MM.1S (cell line): Measurements from ENCODE around the gene PMM2.

ENCODE experiments used
- DNase-seq: peaks from one replicate; pipeline ENCODE4 v3.0.0-alpha.2; 2015
- H2AFZ ChIP-seq: fragments of 300-600 bp; sonication (generic); 2 replicates; pipeline ENCODE4 v1.6.0; 2016; ENCODE audit warnings: antibody characterized with exemption, low read length
- H3F3A ChIP-seq: fragments of 300-600 bp; sonication (generic); 2 replicates; pipeline ENCODE4 v1.6.1; 2016; ENCODE audit warnings: mild to moderate bottlenecking, antibody characterized with exemption, low read length, moderate library complexity, mixed read lengths; ENCODE audit not compliant: insufficient read depth
- H3K27ac ChIP-seq: fragments of 300-600 bp; sonication (generic); 2 replicates; pipeline ENCODE4 v1.5.1; 2016; ENCODE audit warnings: mild to moderate bottlenecking, low read length
- H3K27me3 ChIP-seq: fragments of 300-600 bp; sonication (generic); replicated peaks from 2 replicates; pipeline ENCODE4 v1.6.0; 2016; ENCODE audit warnings: low read length; ENCODE audit not compliant: insufficient read depth
- H3K36me3 ChIP-seq: fragments of 300-600 bp; sonication (generic); replicated peaks from 2 replicates; pipeline ENCODE4 v1.6.1; 2016; ENCODE audit warnings: mild to moderate bottlenecking, low read length, mixed read lengths; ENCODE audit not compliant: insufficient read depth
- H3K4me1 ChIP-seq: fragments of 300-600 bp; sonication (generic); 2 replicates; pipeline ENCODE4 v1.6.1; 2016; ENCODE audit warnings: low read length, mixed read lengths
- H3K4me2 ChIP-seq: fragments of 300-600 bp; sonication (generic); 2 replicates; pipeline ENCODE4 v1.6.0; 2016; ENCODE audit warnings: low read depth, low read length
- H3K4me3 ChIP-seq: fragments of 300-600 bp; sonication (generic); 2 replicates; pipeline ENCODE4 v1.5.1; 2016; ENCODE audit warnings: low read length, mixed read lengths
- H3K79me2 ChIP-seq: fragments of 300-600 bp; sonication (generic); 2 replicates; pipeline ENCODE4 v1.6.1; 2016; ENCODE audit warnings: mixed run types, low read length, mixed read lengths
- H3K9ac ChIP-seq: fragments of 300-600 bp; sonication (generic); 2 replicates; pipeline ENCODE4 v1.6.1; 2016; ENCODE audit warnings: low read length, mixed read lengths
- H3K9me2 ChIP-seq: fragments of 300-600 bp; sonication (generic); replicated peaks from 2 replicates; pipeline ENCODE4 v1.6.1; 2016; ENCODE audit warnings: mild to moderate bottlenecking, low read length, mixed read lengths; ENCODE audit not compliant: insufficient read depth
- H3K9me3 ChIP-seq: fragments of 300-600 bp; sonication (generic); replicated peaks from 2 replicates; pipeline ENCODE4 v1.6.1; 2016; ENCODE audit warnings: mild to moderate bottlenecking, low read length, mixed read lengths; ENCODE audit not compliant: insufficient read depth
- H4K20me1 ChIP-seq: fragments of 300-600 bp; sonication (generic); 2 replicates; pipeline ENCODE4 v1.6.1; 2016; ENCODE audit warnings: mild to moderate bottlenecking, low read length, moderate library complexity, mixed read lengths; ENCODE audit not compliant: insufficient read depth
- EZH2 ChIP-seq: fragments of 300-600 bp; sonication (generic); optimal IDR thresholded peaks from 2 replicates; pipeline ENCODE3; 2017; ENCODE audit warnings: low read depth, mild to moderate bottlenecking, antibody characterized with exemption, low read length, mixed read lengths
- EZH2phosphoT487 ChIP-seq: fragments of 300-600 bp; sonication (generic); IDR thresholded peaks from 2 replicates; pipeline ENCODE4 v1.6.1; 2018; ENCODE audit warnings: antibody characterized with exemption, low read length
- TF ChIP-seq, protein P1 (sequence below): fragments of 300-600 bp; sonication (generic); IDR thresholded peaks from 2 replicates; pipeline ENCODE4 v1.5.1; 2016; ENCODE audit warnings: antibody characterized with exemption, low read length, mixed read lengths

PMM2 gene

DNA sequence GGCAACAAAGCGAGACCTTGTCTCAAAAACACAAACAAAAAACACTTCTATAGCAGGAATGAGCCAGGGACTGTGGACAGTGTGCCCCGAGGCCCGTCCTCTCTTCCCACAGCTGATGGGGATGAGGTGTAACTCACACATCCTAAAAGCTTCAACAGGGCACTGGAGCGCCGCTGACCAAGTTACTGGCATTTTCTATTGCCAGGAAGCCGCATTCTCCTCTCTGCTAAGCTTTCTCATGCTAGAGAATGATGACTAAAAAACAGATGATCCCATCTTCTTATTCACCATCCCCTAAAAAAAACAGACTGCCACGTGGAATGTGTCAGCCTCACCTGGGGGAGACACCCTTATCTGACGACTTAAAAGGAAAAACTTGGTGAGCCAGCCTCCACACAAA lies 54.9 kb downstream of the PMM2 start:
- Histone ChIP-seq H4K20me1 (no peaks in the 10 kb centered on the region), H2AFZ (no peak overlapping the region), H3K9me3 (no peaks in the 10 kb centered on the region), H3K79me2 (peaks cover 18% of the 10 kb centered on the region), H3K27me3 (no peaks in the 10 kb centered on the region), H3K36me3 (no peaks in the 10 kb centered on the region; the same call in 1 of the 2 replicates), H3K4me3 (no peak overlapping the region), H3K27ac (no peak overlapping the region), H3F3A (peaks cover 9% of the 10 kb centered on the region), H3K9ac (no peak overlapping the region), H3K4me2 (no peak overlapping the region), H3K9me2 (no peaks in the 10 kb centered on the region), H3K4me1 (no peaks in the 10 kb centered on the region)
- no peak for TF ChIP-seq EZH2
- TF ChIP-seq, protein P1, sequence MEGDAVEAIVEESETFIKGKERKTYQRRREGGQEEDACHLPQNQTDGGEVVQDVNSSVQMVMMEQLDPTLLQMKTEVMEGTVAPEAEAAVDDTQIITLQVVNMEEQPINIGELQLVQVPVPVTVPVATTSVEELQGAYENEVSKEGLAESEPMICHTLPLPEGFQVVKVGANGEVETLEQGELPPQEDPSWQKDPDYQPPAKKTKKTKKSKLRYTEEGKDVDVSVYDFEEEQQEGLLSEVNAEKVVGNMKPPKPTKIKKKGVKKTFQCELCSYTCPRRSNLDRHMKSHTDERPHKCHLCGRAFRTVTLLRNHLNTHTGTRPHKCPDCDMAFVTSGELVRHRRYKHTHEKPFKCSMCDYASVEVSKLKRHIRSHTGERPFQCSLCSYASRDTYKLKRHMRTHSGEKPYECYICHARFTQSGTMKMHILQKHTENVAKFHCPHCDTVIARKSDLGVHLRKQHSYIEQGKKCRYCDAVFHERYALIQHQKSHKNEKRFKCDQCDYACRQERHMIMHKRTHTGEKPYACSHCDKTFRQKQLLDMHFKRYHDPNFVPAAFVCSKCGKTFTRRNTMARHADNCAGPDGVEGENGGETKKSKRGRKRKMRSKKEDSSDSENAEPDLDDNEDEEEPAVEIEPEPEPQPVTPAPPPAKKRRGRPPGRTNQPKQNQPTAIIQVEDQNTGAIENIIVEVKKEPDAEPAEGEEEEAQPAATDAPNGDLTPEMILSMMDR: no peak
- DNase-seq: no peak

DNA sequence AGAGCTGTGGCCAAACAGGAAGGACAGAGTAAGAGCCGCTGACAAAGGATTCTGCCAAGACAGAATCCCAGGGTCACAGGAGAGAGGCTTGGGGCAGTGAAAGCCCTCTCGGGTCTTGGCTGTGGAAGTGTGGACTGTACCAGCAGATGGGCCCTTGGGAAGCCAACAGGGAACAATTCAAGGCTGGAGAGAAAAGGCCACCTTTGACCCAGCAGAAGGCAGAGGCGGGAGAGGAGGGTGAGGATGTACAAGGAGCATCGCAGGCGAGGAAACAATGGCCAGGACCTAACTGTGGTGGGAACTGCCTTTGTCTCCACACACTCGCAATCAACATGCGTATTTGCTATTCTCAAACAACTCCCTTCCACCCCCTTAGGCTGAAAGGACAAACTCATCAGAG lies 55.5 kb downstream of the PMM2 start:
- Histone ChIP-seq H3K79me2 (peaks cover 17% of the 10 kb centered on the region), H3K36me3 (no peaks in the 10 kb centered on the region; the same call in 1 of the 2 replicates), H3K4me2 (no peak overlapping the region), H4K20me1 (no peaks in the 10 kb centered on the region), H3K4me1 (no peaks in the 10 kb centered on the region), H3K4me3 (no peak overlapping the region), H3K9me2 (no peaks in the 10 kb centered on the region), H3K9ac (no peak overlapping the region), H3K9me3 (no peaks in the 10 kb centered on the region), H3K27ac (no peak overlapping the region), H3F3A (peaks cover 9% of the 10 kb centered on the region), H3K27me3 (no peaks in the 10 kb centered on the region), H2AFZ (no peak overlapping the region)
- TF ChIP-seq EZH2 (no peak), EZH2phosphoT487 (no peak)
- TF ChIP-seq, protein P1: no peak
- DNase-seq: no peak

GRCh38 chr16:8853611-8854010 lies 56.0 kb downstream of the PMM2 start:
- H3K79me2 ChIP-seq: peaks cover 17% of the 10 kb centered on the region
- H3F3A ChIP-seq: peaks cover 9% of the 10 kb centered on the region
- DNase-seq: no peak
- no peak overlapping the region for H3K27ac ChIP-seq
- H3K4me1 ChIP-seq: no peaks in the 10 kb centered on the region
- no peak overlapping the region for H3K4me3 ChIP-seq
- TF ChIP-seq EZH2 (no peak), EZH2phosphoT487 (no peak)
- TF ChIP-seq, protein P1: no peak
- H2AFZ ChIP-seq: no peak overlapping the region
- no peaks in the 10 kb centered on the region for H4K20me1 ChIP-seq
- no peaks in the 10 kb centered on the region for H3K9me2 ChIP-seq
- H3K27me3 ChIP-seq: no peaks in the 10 kb centered on the region
- no peak overlapping the region for H3K4me2 ChIP-seq
- no peaks in the 10 kb centered on the region for H3K9me3 ChIP-seq
- H3K36me3 ChIP-seq: peaks cover 2% of the 10 kb centered on the region; the same call in 1 of the 2 replicates
- no peak overlapping the region for H3K9ac ChIP-seq
